Measurements from ENCODE around the gene ARHGDIB.

ARHGDIB gene

DNA sequence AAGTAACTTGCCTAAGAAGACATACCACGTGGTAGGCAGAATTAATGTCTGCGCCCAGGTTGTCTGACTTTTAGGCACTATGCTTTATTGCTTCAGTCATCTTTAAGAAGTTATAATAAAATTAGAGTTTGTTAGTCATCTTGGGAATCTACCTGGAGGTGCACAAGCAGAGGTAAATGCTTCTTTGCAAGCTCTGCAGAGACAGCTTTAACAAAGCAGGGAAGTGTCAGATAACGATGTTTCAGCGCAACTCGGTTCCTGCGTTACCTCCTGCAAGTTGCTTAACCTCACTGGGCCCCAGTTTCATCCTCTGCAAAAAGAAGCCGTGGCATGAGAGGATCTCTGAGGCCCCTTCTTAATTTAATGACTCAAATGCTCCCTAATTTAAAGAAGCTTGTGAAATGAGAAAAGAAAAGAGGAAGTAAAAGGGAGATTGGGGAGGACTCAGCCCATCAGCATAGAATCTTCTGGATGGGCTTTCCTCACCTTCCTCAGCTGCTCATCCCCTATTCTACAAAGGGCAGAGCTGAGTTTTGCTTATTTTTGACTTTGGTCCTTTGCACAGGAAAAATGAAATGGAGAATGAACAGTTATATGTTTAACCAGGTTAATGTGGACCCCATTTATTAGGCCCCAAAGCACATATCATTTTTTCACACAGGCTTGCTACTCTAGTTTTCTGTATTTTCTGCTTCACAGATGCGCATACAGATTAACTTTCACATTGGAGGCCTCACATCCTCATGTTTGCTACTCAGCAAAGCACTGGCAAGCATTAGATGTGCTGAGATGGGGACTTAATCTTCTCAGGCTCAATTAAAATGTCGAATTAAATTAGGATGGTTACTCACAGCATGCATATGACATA lies 5.1 kb downstream of the ARHGDIB start:
- no peak for DNase-seq (ENCODE audit: low read depth)

GRCh38 chr12:14954269-14954668 lies 7.1 kb downstream of the ARHGDIB start:
- no peak for DNase-seq (ENCODE audit: low read depth)

GRCh38 chr12:14953752-14954151 lies 7.6 kb downstream of the ARHGDIB start:
- DNase-seq (ENCODE audit: low read depth) = no peak

GRCh38 chr12:14952299-14952921 lies 9.0 kb downstream of the ARHGDIB start:
- no peak for DNase-seq (ENCODE audit: low read depth)

DNA sequence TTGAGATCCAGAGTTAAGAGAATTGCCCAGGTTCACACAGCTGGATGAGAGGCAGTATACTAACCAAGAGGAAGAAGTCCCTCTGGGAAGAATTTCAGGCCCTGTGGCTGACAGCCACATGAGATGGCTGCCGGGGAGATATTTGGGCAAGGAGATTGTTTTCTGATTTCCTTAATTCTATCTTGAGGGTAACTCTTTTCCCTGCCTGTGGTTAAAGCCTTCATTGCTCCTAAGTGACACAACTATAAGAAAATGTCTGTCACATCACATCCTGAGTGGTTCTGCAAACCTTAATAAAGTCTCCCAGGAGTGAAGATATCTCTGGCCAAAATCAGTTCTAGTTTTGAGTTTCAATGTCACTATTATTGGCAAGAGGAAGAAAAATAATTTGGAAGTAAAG lies 9.6 kb downstream of the ARHGDIB start:
- no peak for DNase-seq (ENCODE audit: low read depth)

DNA sequence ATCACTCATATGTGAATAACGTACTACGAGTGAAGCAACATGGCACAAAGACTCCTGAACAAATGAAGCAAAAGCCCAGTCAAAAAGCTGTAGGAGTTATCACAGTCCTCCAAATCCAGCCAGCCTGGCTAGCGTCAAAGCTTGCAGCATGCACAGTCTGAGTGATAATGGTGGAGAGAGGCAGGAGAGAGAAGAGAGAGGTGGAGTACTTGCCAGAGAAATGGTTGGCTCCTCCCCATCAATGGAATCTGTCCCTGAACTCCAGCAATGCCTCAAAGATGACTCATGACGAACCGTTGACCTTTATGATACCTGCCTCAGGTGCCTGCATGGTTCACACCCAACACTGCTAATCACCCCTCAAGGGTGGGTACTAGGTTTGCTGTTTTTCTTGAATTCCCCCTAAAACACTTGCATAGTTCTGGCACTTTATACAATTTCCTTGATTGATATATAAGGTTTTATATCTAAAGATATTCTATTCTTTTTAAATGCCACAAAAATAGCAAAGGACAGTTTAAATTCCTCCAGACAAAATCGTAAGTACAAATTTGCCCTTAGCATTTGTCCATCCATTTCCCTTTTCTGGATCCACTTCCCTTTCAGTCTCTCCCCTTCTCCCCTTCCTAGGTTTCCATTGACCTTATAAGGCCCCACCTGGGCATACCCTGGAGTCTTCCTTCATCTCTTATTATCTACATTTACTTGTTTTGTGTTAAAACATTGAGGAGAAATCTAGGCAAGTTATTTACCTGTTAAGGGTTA lies 10.2 kb downstream of the ARHGDIB start:
- DNase-seq (ENCODE audit: low read depth) = no peak

DNA sequence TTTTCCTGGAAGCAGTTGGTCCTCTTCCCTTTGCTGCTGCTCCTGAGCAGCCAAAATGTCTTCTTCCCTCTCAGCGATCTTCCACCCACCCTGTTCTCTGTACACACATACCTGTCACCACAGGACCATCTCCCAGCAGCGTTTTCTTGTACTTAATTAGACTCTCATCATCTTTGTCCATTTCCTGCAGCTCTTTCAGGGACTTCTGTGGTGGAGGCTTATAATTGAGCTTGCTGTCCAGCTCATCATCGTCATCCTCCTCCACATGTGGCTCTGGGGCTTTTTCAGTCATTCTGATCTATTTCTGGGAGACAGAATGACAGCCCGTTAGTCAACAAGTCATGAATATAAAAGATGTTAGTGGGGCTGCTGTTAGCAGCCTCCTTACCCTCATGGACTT lies 11.0 kb downstream of the ARHGDIB start:
- DNase-seq (ENCODE audit: low read depth) = no peak

- no peak for DNase-seq (ENCODE audit: low read depth)
These were observed 11.8 kb downstream of the ARHGDIB start for GRCh38 chr12:14949631-14950030.

- DNase-seq (ENCODE audit: low read depth) = no peak
These were observed 12.7 kb downstream of the ARHGDIB start for GRCh38 chr12:14948672-14949071.

DNA sequence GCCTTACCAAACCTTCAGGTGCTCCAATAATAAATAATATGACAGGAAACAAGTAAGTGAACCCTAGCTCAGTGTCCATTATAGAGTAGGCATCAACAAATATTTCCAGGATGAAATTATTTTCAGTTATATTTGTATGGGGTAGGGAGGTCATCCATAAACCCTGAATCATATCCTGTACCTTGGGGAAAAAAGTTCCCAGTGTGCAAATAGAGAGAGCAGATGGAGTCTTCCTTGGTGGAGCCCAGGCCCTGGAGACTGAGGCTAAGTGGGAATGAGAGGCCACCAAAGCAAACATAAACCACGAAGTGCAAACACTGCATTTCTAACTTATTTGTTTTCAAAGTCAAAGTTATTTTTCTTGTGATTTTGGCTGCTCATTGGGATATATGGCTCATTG lies 14.5 kb downstream of the ARHGDIB start:
- no peak for DNase-seq (ENCODE audit: low read depth)

DNA sequence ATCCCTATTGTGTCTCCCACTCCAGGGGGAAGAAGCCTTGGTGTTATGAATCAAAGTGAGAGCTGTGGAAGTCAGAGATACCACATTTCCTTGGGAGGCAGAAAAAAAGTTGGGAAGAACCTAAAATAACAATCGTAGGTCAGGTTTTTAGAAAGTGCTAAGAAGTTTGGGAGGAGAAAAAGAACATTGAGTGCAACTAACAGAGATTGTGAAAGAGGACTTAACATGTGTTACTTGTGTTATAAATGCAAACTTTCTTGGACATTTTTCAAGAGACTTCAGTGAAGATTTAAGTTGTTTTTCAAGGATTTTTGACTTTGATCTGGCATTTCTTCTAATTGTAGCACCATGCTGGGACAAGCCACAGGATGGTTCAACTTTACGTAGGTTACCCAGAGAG lies 15.2 kb downstream of the ARHGDIB start:
- DNase-seq (ENCODE audit: low read depth) = no peak

GRCh38 chr12:14942196-14942931 lies 19.0 kb downstream of the ARHGDIB start:
- no peak for DNase-seq (ENCODE audit: low read depth)

GRCh38 chr12:14941369-14941768 lies 20.0 kb downstream of the ARHGDIB start:
- DNase-seq (ENCODE audit: low read depth) = no peak

GRCh38 chr12:14938301-14938700 lies 23.1 kb downstream of the ARHGDIB start, which contains the start of gene ERP27:
TSS of gene ERP27 (minus strand) at chr12:14938537. CDS start at chr12:14938508, 29 bp downstream.
- DNase-seq (ENCODE audit: low read depth) = no peak

DNA sequence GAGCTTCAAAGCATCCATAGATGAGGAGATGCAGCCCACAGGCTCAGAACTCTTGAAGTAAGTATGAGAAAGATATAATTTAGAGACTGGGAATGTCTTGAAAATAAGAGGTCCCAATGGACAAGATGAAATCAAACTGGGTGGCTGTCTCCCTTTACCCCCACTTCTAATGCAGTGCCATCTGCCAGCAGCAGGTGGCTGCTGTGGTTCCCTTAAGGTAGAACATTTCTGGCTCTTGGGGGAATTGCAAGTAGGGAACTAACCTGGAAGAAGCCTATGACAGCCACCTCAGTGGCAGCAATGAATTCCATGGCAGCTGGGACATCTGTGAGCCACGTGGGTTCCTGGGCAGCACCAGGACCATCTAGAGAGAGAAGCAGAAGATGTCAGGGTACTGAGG lies 23.7 kb downstream of the ARHGDIB start:
- no peak for DNase-seq (ENCODE audit: low read depth)

DNA sequence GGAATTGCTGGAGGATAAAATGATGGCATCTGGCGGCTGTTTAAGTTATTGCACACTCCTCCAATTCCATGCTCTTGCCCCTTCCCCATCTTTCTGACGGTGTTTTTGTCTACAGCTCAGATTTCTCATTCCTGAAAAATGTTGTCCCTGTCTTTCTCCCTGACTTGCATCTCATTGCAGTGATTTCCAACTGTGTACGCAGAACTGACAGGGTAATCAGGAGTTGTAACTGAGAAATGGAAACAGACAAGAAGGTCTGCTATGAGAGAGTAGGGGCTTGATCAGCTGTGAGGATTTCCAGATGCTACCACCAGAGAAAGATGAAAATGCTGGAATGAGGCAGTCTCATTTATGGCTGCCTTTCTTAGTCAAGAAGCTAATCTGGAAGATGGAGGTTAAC lies 24.4 kb downstream of the ARHGDIB start:
- no peak for DNase-seq (ENCODE audit: low read depth)

GRCh38 chr12:14936224-14936861 lies 25.1 kb downstream of the ARHGDIB start:
- DNase-seq (ENCODE audit: low read depth) = no peak

DNA sequence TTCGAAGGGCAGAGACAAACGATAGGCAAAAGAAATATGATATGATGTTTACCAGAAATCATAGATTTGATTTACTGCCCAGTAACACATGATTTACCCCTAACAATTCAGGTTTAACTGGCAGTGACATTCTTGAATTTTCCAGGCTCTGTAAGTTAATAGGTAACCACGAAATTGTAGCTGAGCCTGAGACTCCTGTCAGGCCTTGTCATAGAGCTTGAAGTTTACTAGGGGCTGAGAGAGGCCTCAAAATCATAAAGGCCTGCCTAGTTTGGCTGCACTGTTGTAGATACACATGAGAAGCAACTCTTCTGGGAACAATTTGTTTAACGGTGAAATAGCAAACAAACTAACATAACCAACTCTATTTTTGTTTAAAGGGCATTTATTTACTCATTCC lies 26.4 kb downstream of the ARHGDIB start:
- no peak for DNase-seq (ENCODE audit: low read depth)

DNA sequence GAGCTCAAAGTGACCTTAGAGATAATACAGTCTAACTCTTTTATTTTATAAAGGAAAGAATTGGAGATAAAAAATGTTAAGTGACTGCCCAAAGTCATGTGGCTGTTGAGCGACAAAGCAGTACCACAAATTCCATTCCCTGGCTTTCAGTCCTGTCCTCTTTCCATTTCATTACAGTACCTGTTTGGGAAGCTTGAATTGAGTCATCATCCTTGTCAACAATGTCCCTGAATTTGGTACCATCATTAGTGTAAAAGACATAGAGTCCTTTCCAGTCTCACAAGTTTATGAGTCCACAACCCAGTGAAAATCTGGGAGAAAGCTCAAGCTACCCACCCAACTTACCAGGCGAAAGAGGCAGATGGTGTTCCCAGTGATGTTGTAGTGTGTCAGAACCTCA lies 26.9 kb downstream of the ARHGDIB start:
- no peak for DNase-seq (ENCODE audit: low read depth)

DNA sequence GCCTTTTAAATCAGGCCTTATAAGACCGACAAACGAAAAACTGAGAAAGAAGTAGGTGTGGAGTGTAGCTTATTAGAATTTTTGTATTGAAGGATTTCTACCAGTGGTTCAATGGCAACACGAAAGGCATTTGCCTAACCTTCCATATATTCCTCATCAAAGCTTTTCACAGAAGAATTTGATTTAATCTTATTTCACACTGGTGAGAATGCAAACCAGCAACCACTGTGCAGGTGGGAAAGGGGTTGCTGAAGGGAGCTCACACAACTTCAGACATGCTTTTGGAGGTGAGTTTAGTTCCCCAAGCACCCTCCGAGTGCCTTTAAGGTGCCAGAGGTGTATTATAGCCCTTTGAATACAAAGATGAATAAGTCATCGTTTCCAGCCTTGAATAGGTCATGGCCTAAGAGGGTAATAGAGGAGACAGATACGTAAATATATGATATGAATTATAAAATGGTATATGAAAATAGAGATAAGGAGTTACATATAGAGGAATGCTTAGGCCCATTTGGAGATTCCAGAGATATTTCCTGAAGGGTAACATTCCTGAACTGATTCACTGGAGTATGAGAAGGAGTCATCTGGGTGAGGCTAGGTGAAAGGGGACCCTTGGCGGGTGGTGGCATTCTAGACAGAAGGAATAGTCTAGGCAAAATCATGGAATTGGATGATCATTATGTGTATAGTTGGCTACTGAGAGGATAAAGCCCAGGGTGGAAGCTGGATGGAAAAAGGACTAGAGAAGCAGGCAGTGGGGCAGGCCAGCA lies 29.4 kb downstream of the ARHGDIB start:
- no peak for DNase-seq (ENCODE audit: low read depth)

DNA sequence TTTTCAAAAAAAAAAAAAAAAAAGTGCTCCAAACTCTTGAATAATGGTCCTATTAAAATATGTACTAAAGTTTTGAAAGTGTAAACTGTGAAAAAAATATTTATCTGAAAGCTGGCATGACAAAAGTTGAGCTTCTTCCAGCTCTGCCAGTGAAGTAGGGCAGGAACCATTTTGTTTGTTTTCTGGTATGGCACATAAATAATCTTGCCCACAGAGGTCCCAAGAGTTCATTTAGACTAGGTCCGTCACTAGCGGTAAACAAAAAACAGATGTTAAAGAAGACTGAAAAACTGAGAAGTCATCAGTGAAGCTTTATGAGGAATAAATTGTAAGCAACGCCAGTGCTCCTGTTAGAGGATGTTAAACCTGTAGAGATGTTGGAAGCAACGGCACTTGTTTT lies 30.0 kb downstream of the ARHGDIB start:
- no peak for DNase-seq (ENCODE audit: low read depth)

All from stimulated activated CD8-positive, alpha-beta memory T cell treated with anti-CD3 and anti-CD28 coated beads, Interleukin-7, amount 100 ng/mL, for 24 hours (primary cell).